ENCODE data around the gene GNG8. TPM values are rescaled to one million over a fixed set of nuclear protein-coding genes. Genes with fewer than 3 reads are reported as not detected.

Gene GNG8
- total RNA-seq, 1 donor from 2014 or later, result not detected

DNA sequence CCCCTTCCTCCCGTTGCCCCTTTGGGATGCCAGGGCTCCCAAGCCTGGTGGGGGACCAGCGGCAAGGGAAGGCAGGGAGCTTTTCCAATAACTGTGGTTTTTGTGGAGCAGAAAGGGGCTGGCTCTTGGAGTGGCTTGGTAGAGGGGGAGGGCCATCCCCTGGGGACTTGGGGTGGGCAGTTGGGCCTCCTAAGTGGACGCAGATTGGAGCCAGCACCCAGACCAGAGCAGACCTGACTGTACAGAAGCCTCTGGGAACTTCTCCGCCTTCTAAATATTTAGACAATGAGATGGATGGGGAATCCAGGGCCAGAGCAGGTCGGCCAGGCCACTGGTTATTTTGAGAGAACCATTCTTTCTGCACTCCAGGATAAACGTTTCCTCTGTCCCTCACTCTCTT lies 15.3 kb downstream of the GNG8 start:
- no peak for DNase-seq (ENCODE audit: extremely low read depth, low read depth, low spot score)

DNA sequence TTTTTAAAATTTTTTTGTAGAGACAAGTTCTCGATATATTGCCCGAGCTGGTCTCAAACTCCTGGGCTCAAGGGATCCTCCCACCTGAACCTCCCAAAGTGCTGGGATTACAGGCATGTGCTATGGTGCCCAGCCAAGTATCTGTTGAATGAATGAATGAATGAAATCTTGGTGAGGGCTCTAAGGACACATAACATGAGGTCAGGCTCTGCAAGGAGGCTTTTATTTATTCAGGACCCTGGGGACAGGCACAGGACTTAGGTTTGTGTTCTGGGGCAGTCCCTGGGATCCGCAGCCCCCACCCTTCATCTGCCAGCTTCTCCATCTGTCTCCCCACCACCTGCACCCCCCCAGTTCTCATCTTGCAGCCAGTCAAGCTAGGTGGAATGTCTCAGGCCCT lies 15.7 kb downstream of the GNG8 start:
- DNase-seq (ENCODE audit: extremely low read depth, low read depth, low spot score), result no peak

DNA sequence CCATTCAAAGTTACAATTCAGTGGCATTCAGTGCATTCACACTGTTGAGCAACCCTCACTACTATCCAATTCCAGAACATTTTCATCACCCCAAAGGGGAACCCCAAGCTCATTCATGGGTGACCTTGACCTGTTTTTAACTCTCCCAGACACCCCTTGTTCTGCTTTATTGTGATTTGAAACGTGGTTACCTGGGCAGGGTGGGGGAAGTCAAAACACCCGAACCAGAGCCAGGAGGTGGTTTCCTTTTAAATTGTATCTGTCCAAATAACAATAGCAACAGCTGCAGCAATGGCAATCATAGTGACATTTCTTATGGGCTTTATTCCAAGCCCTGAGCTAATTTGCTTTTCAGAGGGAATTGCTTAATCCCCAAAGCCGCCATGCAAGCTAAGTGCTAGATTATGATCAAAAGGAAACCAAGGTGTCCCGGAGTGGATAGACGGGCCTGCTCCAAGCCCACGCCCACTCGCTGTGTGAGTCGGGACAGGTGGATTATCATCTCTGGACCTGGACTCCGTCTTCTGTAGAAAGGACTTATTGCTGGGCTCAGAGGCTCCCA lies 17.3 kb downstream of the GNG8 start:
- DNase-seq (ENCODE audit: extremely low read depth, low read depth, low spot score), result no peak

DNA sequence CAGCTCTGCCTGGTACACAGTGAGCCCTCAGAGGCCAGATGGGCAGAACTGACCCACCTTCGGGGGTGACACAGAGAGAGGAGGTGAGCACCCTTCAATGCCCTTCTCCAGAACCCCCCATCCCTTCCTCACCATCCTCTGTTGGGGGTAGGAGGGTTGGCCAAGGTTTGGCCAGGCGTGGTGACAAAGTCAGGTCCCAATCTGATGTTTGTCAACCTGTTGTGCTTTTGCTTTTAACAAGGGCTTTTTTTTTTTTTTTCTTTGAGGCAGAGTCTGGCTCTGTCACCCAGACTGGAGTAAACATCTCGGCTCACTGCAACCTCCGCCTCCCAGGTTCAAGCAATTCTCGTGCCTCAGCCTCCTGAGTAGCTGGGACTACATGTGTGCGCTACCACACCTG lies 18.4 kb downstream of the GNG8 start:
- DNase-seq (ENCODE audit: extremely low read depth, low read depth, low spot score), result no peak

DNA sequence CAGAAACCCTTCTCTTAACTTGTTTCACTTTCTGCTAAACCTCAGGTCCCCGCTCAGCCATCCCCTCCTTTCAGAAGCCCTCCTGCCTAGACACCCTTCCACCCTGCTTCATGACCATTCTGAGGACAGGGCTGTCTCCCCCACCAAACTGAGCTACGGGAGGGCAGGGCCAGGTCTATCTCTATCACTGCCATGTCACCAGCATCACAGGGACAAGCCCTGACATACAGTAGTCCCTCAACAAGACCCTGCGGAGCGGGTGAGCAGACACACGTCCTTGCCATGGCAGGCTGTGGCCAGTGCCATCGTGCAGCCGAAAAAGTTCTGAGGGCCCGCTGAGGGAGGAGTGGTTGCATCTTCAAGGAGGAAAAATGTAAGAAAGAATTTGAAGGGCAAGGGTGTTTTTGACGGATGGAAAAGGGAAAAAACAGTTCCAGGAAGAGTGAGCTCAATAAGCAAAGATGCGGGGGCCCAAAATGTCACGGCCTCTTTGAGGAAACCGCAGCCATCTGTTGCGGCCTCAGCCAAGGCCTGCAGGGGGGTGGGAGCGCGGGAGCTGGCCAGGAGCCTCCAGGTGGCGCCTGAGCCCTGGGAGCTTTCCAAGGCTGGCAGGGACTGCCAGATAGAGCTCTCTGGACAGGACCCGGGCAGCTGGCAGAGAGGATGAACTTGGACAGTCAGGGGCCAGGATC lies 19.2 kb downstream of the GNG8 start:
- DNase-seq (ENCODE audit: extremely low read depth, low read depth, low spot score), result no peak

DNA sequence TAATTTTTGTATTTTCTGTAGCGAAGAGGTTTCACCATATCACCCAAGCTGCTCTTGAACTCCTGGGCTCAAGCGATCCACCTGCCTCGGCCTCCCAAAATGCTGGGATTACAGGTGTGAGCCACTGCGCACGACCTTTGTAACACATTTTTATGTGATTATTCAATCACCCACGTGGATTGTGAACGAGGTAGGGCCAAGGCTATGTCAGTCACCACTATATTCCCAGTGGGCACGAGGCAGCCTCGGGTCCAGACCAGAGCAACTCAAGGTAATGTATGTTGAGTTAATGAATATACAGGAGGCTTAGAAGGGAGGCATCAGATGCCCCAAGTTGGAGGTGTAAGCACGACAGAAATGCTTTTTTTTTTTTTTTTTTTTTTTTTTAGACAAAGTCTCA lies 20.0 kb downstream of the GNG8 start:
- DNase-seq (ENCODE audit: extremely low read depth, low read depth, low spot score), result no peak

DNA sequence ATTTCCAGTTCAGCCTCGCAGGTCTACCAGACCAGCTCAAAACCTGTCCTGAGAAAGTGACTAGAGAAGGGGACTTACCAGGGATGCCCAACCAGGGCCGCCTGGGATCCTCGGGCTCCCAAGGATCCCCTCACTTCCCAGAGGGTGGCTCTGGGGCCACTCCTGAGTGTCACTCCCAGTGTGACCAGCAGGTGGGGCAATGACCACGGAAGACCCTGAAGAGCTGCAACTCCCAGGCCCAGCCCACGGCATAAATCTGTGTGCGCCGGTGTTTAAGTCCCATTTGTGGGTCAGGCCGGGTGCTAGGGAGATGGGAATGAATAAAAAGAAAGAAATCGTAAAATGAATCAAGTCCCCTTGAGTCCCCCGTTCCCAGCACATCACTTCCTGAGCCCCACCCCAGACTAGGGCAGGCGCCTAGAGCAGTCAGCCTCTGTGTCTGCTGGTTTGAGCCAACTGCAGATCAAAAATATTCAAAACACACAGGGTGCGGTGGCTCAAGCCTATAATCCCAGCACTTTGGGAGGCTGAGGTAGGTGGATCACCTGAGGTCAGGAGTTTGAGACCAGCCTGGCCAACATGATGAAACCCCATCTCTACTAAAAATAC lies 21.8 kb downstream of the GNG8 start:
- DNase-seq (ENCODE audit: extremely low read depth, low read depth, low spot score), result no peak

DNA sequence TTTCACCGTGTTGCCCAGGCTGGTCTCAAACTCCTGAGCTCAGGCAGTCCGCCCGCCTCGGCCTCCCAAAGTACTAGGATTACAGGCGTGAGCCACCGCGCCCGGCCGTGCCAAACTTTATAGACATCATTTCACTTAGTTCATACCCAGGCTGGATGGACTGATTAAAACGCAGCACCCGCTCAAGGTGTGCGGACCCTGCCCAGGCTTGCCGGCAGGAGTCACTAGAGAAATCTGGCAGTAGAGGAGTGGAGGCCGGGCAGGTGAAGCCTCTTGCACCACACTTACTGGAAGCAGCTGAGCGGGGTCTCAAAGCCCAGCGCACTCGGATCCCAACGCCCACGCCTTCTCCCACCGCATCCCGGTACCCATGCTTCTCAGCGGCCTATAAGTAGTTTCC lies 22.5 kb downstream of the GNG8 start:
- no peak for DNase-seq (ENCODE audit: extremely low read depth, low read depth, low spot score)

DNA sequence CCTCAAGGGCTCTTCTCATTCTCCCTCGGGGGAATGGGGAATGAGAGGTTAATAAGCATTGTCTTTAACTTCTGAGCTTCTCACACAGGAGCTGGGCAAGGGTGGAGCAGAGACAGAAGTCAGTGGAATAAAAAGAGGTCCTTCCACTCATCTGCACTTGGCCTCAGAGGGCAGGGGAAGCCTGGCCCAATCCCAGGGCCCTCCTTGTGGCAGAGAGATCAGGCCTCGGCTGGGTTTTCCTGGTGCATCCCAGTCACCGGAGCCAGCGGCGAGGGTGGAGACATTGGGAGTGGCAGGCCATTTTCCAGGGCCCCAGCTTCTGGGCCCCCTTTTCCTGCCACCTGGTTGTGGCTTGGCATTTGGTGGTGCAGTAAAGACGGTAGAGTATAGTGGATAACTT lies 24.2 kb downstream of the GNG8 start:
- DNase-seq (ENCODE audit: extremely low read depth, low read depth, low spot score), result no peak

DNA sequence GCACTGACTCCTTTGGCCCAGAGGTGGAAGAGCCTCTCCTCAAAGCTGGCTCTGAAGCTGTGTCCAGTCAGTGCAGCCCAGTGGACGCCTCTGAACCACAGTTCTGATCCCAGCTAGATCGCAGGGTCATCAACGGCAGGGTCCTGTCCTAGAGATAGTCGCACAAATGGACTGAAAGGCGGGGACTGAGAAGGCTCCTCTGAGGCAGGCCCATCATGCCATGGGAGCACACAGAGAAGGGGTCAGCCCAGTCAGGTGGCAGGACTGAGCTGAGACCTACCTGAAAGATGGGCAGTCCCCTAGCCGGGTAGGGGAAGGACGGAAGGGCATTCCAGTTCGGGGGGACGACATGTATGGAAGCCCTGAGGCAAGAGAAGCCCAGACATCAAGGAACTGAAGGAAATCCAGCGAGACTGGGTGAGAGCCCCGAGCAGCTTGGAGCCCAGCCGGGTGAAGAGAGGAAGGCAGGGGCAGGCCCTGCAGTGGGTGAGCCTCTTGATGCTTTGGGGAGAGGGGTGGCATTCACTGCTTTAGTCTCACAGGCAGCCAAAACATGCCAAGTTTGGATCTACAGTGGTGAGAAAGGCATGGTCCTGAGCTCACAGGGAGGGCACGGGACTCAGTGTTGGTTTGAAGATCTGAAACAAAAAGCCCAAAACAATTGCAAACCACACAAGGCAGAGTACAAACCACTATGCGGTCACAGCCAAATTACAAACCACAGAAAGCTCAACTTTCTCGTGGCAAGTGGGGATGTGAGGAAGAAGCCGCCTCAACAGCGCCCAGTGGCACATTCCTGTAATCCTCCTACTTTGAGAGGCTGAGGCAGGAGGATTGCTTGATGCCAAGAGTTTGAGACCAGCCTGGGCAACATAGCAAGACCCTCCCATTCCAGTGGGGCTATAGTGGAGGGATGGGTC lies 24.9 kb downstream of the GNG8 start:
- DNase-seq (ENCODE audit: extremely low read depth, low read depth, low spot score), result no peak

DNA sequence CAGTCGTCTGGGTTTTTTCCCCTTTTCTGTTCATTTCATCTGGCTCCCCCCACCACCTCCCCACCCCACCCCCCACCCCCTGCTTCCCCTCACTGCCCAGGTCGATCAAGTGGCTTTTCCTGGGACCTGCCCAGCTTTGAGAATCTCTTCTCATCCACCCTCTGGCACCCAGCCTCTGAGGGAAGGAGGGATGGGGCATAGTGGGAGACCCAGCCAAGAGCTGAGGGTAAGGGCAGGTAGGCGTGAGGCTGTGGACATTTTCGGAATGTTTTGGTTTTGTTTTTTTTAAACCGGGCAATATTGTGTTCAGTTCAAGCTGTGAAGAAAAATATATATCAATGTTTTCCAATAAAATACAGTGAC lies 25.6 kb downstream of the GNG8 start:
- DNase-seq (ENCODE audit: extremely low read depth, low read depth, low spot score), result no peak

DNA sequence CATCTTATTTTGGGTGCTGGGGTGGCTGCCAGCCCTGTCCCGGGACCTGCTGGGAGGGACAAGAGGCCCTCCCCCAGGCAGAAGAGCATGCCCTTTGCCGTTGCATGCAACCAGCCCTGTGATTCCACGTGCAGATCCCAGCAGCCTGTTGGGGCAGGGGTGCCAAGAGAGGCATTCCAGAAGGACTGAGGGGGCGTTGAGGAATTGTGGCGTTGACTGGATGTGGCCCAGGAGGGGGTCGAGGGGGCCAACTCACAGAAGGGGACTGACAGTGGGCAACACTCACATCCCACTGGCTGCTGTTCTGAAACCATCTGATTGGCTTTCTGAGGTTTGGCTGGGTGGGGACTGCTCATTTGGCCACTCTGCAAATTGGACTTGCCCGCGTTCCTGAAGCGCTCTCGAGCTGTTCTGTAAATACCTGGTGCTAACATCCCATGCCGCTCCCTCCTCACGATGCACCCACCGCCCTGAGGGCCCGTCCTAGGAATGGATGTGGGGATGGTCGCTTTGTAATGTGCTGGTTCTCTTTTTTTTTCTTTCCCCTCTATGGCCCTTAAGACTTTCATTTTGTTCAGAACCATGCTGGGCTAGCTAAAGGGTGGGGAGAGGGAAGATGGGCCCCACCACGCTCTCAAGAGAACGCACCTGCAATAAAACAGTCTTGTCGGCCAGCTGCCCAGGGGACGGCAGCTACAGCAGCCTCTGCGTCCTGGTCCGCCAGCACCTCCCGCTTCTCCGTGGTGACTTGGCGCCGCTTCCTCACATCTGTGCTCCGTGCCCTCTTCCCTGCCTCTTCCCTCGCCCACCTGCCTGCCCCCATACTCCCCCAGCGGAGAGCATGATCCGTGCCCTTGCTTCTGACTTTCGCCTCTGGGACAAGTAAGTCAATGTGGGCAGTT lies 26.2 kb downstream of the GNG8 start:
- DNase-seq (ENCODE audit: extremely low read depth, low read depth, low spot score), result no peak

DNA sequence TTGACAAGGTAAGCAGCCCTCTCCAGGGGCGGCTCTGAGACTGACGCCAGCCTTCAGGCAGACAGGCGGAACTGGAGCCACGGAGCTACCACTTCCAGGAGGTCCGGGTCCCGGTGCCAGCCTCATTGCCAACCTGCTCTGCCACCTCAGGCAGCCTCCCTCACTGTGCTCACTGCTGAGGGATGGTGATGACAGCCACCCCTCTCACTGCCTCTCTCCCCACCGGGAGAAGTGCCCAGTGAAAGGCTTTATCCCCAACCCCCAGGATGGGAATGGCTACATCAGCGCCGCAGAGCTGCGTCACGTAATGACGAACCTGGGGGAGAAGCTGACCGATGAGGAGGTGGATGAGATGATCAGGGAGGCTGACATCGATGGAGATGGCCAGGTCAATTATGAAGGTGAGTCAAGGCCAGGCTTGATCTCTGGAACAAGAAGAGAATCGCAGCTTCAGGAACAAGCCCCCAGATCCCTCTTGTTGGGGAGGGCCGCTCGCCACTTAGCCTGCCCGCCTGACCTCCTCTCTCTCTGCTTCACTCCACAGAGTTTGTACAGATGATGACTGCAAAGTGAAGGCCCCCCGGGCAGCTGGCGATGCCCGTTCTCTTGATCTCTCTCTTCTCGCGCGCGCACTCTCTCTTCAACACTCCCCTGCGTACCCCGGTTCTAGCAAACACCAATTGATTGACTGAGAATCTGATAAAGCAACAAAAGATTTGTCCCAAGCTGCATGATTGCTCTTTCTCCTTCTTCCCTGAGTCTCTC lies 27.2 kb downstream of the GNG8 start:
- no peak for DNase-seq (ENCODE audit: extremely low read depth, low read depth, low spot score)

DNA sequence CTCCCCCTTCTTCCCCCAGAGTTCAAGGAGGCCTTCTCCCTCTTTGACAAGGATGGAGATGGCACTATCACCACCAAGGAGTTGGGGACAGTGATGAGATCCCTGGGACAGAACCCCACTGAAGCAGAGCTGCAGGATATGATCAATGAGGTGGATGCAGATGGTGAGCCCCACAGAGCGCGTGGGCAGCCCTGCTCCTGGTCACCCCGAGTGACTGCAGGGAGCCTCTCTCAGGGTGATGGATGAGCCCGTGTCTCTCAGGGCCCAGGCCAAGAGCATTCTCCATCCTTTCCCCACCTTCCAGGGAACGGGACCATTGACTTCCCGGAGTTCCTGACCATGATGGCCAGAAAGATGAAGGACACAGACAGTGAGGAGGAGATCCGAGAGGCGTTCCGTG lies 27.8 kb downstream of the GNG8 start:
- no peak for DNase-seq (ENCODE audit: extremely low read depth, low read depth, low spot score)

DNA sequence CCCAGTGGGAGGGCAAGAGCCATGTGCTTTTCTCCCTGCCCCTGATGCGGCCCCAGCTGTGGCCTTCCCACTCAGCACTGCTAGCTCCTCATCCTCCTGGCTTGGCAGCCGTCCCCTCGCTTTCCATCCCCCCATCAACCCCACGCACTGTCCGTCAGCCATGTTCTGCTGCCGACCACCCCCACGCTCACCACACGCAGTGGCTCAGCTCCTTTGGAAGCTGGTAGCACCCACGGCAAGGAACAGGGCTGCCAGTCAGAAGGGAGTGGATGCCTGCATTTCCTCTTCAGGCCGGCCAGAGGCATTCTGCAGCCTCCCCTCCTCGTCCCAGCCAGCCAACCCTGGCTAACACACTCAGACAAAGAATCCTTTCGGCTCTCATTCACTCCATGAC lies 28.6 kb downstream of the GNG8 start:
- no peak for DNase-seq (ENCODE audit: extremely low read depth, low read depth, low spot score)

DNA sequence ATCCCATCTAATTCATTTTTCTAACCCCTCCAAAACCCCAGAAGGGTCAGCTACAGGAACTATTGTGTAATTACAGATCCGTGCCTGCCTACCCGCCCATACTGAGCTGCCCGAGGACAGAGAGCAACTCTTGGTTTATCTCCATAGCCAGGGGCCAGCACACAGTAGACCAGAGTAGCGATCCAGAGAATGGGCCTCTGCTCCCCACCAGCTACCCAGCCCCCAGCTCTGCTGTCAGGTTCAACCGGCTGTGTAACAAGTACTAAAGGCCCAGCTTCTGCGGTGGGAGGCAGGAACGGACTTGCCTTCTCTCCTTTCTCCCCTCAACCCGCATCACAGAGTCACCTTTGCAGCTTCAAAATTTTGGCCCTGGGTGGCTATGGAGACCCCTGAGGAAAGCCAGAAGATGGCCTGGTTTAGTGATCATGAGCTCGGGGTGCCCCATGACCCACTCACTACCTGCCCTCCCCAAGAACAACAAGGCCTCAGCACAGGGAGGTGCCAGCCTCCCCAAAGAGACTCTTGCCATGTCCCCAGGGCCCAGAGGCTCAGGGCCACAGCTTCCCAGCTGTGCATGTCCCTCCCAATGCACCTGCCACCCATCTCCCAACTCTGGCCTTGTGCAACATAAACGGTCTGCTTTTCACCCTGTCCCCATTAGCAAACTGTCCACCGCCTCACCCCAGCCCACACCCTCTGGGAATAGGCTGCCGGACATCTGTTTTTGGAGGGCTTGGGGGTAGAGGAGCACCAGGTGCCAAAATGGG lies 29.1 kb downstream of the GNG8 start:
- no peak for DNase-seq (ENCODE audit: extremely low read depth, low read depth, low spot score)

DNA sequence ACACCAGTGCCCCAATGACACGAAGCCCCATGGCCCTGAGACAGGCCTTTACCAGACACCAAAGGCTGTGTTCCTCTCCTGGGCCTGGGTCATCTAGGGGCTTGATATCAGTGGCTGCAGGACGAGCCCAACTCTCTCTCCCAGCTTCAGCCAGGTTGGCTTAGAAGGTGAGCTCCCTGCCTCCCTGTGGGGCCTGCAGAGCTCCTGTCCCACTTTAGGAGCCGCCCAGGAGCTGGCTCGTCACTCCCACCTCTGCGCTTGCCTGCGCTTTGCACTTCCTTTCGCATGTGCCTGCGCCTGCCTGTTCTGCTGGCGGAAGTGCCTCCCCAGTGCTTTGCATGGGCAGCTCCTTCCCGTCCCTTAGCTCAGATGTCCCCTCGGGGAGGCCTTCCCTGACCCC lies 30.0 kb downstream of the GNG8 start:
- DNase-seq (ENCODE audit: extremely low read depth, low read depth, low spot score), result no peak

DNA sequence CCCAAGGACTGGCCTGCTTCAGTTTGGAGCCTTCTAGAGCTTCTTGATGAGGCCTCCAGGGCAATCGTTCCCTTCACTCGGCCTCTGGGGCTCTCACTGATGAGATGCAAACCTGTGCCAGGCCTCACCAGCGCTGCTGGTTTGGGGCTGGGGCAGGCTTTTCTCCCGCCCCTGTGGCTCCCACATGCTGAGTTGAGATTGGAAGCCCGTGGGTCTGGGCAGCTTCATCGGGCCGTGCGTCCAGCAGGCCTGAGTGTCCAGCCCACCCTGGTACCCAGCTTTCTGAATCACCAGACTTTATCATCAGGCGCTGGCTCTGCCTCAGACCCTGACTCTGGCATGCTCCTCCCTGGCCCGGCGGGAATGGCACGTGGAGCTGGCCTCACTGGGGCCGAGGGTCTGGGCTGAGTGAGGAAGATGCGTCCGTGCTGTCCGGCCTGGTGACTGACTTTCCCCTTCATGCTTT lies 30.6 kb downstream of the GNG8 start:
- no peak for DNase-seq (ENCODE audit: extremely low read depth, low read depth, low spot score)

DNA sequence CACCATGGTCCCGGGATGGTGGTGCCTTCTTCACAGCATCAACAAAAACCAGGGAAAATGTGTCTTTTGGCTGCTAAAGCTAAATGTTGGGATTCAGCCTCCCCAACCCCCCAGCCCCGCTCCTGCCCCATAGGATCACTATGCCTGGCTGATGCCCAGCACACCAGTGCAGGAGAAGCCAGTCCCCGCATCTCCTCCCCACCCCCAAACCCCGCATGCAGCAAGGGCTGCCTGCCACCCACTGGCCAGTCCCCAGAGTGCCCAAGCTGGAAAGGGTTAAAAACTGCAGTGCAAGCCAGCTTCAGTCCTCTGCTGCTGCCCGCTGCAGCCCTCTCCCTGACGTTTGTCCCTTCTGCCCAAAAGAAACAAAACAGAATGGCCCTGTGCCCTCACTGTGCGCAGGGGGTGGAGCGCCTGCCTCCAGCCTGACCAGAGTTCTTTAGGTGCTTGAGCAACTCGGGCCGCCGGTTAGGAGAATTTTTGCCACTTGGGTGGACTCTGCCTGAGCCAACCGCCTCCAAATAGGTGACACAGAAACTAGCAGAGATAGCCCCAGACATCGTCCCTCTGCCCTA lies 31.1 kb downstream of the GNG8 start:
- no peak for DNase-seq (ENCODE audit: extremely low read depth, low read depth, low spot score)
